SK-N-SH (cell line): ENCODE data around the gene TRIM38. TPM values are rescaled to one million over a fixed set of nuclear protein-coding genes. Genes with fewer than 3 reads are reported as not detected.

ENCODE experiments used
- CTCF ChIA-PET: fragments of 300-600, 350-600 bp; formaldehyde crosslinking; extraction: SDS; loops from one replicate; lab custom pipeline; 2021; lab: Yijun Ruan, JAX
- POLR2A ChIA-PET: fragments of 350-600 bp; sonication (Branson Sonifier 250); formaldehyde crosslinking; extraction: SDS; loops from one replicate; lab custom pipeline; 2020; ENCODE audit warnings: antibody characterized with exemption, inconsistent platforms; lab: Yijun Ruan, JAX
- DNase-seq: peaks from one replicate; pipeline ENCODE4 v3.0.0; 2012
- H2AFZ ChIP-seq: fragments of 200-600 bp; sonication (generic); 2 replicates; pipeline ENCODE4 v1.8.1; 2016; ENCODE audit warnings: antibody characterized with exemption, mild to moderate bottlenecking, low read depth
- H3F3A ChIP-seq: fragments of 200-600 bp; sonication (generic); replicated peaks from 2 replicates; pipeline ENCODE3; 2016; ENCODE audit warnings: antibody characterized with exemption, mild to moderate bottlenecking; ENCODE audit not compliant: insufficient read depth
- H3K27ac ChIP-seq, 2 experiments: fragments of 200-500 bp in 1 of 2; fragments of 200-600 bp in 1 of 2; sonication (Bioruptor generic) in 1 of 2; sonication (generic), shearing (Covaris generic) in 1 of 2; 2 replicates each; pipeline versions ENCODE4 v1.5.1 to v1.6.1; 2014 to 2016; ENCODE audit warnings: low read depth in 2 of 2, inconsistent platforms in 1 of 2, low read length in 1 of 2, mild to moderate bottlenecking in 1 of 2, mixed read lengths in 1 of 2
- H3K27me3 ChIP-seq: fragments of 200-600 bp; sonication (generic), shearing (Covaris generic); 2 replicates; pipeline ENCODE4 v1.6.1; 2016; ENCODE audit warnings: mixed run types; ENCODE audit not compliant: insufficient read depth
- H3K36me3 ChIP-seq, 2 experiments: fragments of 200-500 bp in 1 of 2; fragments of 200-600 bp in 1 of 2; sonication (Bioruptor generic) in 1 of 2; sonication (generic) in 1 of 2; replicated peaks in 1 of 2; 2 replicates each; pipeline versions ENCODE3 to v1.5.1; 2014 to 2016; ENCODE audit warnings: low read length in 1 of 2, mild to moderate bottlenecking in 1 of 2; ENCODE audit not compliant: insufficient read depth in 2 of 2, control insufficient read depth in 1 of 2
- H3K4me1 ChIP-seq, 2 experiments: fragments of 200-500 bp in 1 of 2; fragments of 200-600 bp in 1 of 2; sonication (Bioruptor generic) in 1 of 2; sonication (generic), shearing (Covaris generic) in 1 of 2; 2 replicates each; pipeline versions ENCODE4 v1.5.1 to v1.6.1; 2014 to 2016; ENCODE audit warnings: low read depth in 1 of 2, low read length in 1 of 2, mixed run types in 1 of 2; ENCODE audit not compliant: insufficient read depth in 2 of 2, control insufficient read depth in 1 of 2
- H3K4me2 ChIP-seq: fragments of 200-600 bp; sonication (generic), shearing (Covaris generic); 2 replicates; pipeline ENCODE4 v1.6.1; 2017; ENCODE audit warnings: mixed run types
- H3K4me3 ChIP-seq, 2 experiments: fragments of 200-500 bp in 1 of 2; fragments of 200-600 bp in 1 of 2; sonication (Bioruptor generic) in 1 of 2; sonication (generic), shearing (Covaris generic) in 1 of 2; 2 replicates each; pipeline versions ENCODE4 v1.5.1 to v1.8.1; 2014 to 2016; ENCODE audit warnings: low read depth in 2 of 2, inconsistent platforms in 1 of 2, low read length in 1 of 2, mild to moderate bottlenecking in 1 of 2, mixed read lengths in 1 of 2, moderate library complexity in 1 of 2
- H3K79me2 ChIP-seq: fragments of 200-600 bp; sonication (generic); 2 replicates; pipeline ENCODE4 v1.8.1; 2017; ENCODE audit warnings: mild to moderate bottlenecking; ENCODE audit not compliant: insufficient read depth
- H3K9ac ChIP-seq: fragments of 200-600 bp; sonication (generic); 2 replicates; pipeline ENCODE4 v1.6.1; 2017; ENCODE audit warnings: mixed run types
- H3K9me2 ChIP-seq: fragments of 200-600 bp; sonication (generic); 2 replicates; pipeline ENCODE4 v1.6.1; 2017; ENCODE audit warnings: mixed run types
- H3K9me3 ChIP-seq: fragments of 200-600 bp; sonication (generic); 2 replicates; pipeline ENCODE4 v1.6.1; 2017; ENCODE audit warnings: mixed run types, mild to moderate bottlenecking, moderate library complexity
- H4K20me1 ChIP-seq: fragments of 200-600 bp; sonication (generic); 2 replicates; pipeline ENCODE4 v1.6.1; 2017; ENCODE audit warnings: mild to moderate bottlenecking, mixed run types; ENCODE audit not compliant: insufficient read depth
- CHD2 ChIP-seq: fragments of 150-350 bp; IDR thresholded peaks from 2 replicates; pipeline ENCODE4 v1.6.1; 2018; ENCODE audit warnings: low read length; ENCODE audit not compliant: partially characterized antibody
- CTCF ChIP-seq: fragments of 200-600 bp; sonication (generic); IDR thresholded peaks from 2 replicates; pipeline ENCODE4 v1.6.1; 2017; ENCODE audit warnings: antibody characterized with exemption, mild to moderate bottlenecking, moderate library complexity
- ELF1 ChIP-seq: IDR thresholded peaks from 2 replicates; pipeline ENCODE4 v1.4.0; 2012
- EP300 ChIP-seq, 2 experiments: IDR thresholded peaks; 2 replicates each; pipeline versions ENCODE4 v1.4.0 to v1.6.1; 2012; ENCODE audit warnings: borderline replicate concordance in 1 of 2, low read depth in 1 of 2, low read length in 1 of 2
- FOXM1 ChIP-seq: IDR thresholded peaks from 2 replicates; pipeline ENCODE4 v1.4.0; 2012; ENCODE audit warnings: low read depth, mild to moderate bottlenecking
- GABPA ChIP-seq: IDR thresholded peaks from 2 replicates; pipeline ENCODE4 v1.4.0; 2012; ENCODE audit warnings: low read depth, mild to moderate bottlenecking
- GATA2 ChIP-seq: sonication (generic); formaldehyde crosslinking; IDR thresholded peaks from 2 replicates; pipeline ENCODE4 v1.5.0; 2020; ENCODE audit warnings: mild to moderate bottlenecking, missing genetic modification reagents
- JUND ChIP-seq: IDR thresholded peaks from 2 replicates; pipeline ENCODE4 v1.4.0; 2012
- NRF1 ChIP-seq: IDR thresholded peaks from 2 replicates; pipeline ENCODE4 v1.6.1; 2012; ENCODE audit warnings: low read depth, mild to moderate bottlenecking, low read length
- POLR2AphosphoS5 ChIP-seq: IDR thresholded peaks from 2 replicates; pipeline ENCODE4 v1.6.1; 2012; ENCODE audit warnings: low read depth, low read length
- RAD21 ChIP-seq: IDR thresholded peaks from 2 replicates; pipeline ENCODE4 v1.6.1; 2012; ENCODE audit warnings: mild to moderate bottlenecking, low read length
- RCOR1 ChIP-seq: fragments of 150-350 bp; IDR thresholded peaks from 2 replicates; pipeline ENCODE4 v1.6.1; 2017; ENCODE audit warnings: antibody characterized with exemption, low read length
- SIN3A ChIP-seq: IDR thresholded peaks from 2 replicates; pipeline ENCODE4 v1.6.1; 2012; ENCODE audit warnings: low read depth, mild to moderate bottlenecking, low read length, moderate library complexity, borderline replicate concordance
- SMC3 ChIP-seq: IDR thresholded peaks from 2 replicates; pipeline ENCODE4 v1.6.1; 2012; ENCODE audit warnings: low read depth, low read length, improper control_type of control experiment
- TAF1 ChIP-seq: IDR thresholded peaks from 2 replicates; pipeline ENCODE4 v1.6.1; 2012; ENCODE audit warnings: low read depth, mild to moderate bottlenecking, low read length, moderate library complexity, borderline replicate concordance
- TCF12 ChIP-seq: IDR thresholded peaks from 2 replicates; pipeline ENCODE4 v1.4.0; 2012
- TEAD4 ChIP-seq: IDR thresholded peaks from 2 replicates; pipeline ENCODE4 v1.4.0; 2012; ENCODE audit warnings: mild to moderate bottlenecking, borderline replicate concordance; ENCODE audit not compliant: insufficient read depth
- USF1 ChIP-seq: IDR thresholded peaks from 2 replicates; pipeline ENCODE4 v1.4.0; 2012; ENCODE audit warnings: low read depth, borderline replicate concordance
- WGBS: methylation state at CpG from one replicate; pipeline ENCODE4 v1.1.6; 2017; ENCODE audit warnings: low lambda C conversion rate; 5-methylcytosine and 5-hydroxymethylcytosine counted together
- polyA plus RNA-seq, 3 experiments: library from polyadenylated mRNA; depleted of rRNA; stranded (reverse); fragments of >200 nt; gene quantifications; 2 replicates each; pipeline ENCODE4 v1.2.3, GENCODE V29; 2012
- TF ChIP-seq, protein P1 (sequence below): fragments of 150-350 bp; IDR thresholded peaks from 2 replicates; pipeline ENCODE4 v1.6.1; 2016; ENCODE audit warnings: mild to moderate bottlenecking, low read depth, low read length
- TF ChIP-seq, protein P2 (sequence below): IDR thresholded peaks from 2 replicates; pipeline ENCODE4 v1.4.0; 2012; ENCODE audit warnings: low read depth, borderline replicate concordance
- TF ChIP-seq, protein P3 (sequence below): IDR thresholded peaks from 2 replicates; pipeline ENCODE4 v1.4.0; 2012; ENCODE audit warnings: low read depth

The TRIM38 gene
- polyA plus RNA-seq, 1 of the 3 experiments (the other 2 are of a cell fraction), result 0.62 TPM

DNA sequence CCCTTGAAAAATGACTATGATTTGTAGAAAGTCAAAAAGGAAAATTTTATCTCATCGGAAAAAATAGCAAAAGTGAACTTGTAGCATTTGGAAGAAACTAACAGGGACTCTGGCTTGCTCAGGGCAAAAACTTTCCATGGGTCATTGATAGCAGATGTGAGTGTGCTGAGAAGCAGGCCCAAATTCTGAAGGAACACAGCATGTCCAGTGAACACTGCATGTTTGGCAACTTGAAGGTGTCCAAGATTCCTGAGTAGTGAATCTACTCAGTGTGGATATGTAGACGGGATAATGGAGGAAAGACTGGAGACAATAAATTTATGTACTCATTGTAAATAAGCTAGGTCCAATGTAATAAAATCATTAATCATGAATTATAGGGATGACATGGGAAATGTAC, 40.3 kb upstream of the TRIM38 start:
- no peaks in the 10 kb centered on the region for H3K9me3 ChIP-seq
- CTCF ChIA-PET, result no interaction called here

DNA sequence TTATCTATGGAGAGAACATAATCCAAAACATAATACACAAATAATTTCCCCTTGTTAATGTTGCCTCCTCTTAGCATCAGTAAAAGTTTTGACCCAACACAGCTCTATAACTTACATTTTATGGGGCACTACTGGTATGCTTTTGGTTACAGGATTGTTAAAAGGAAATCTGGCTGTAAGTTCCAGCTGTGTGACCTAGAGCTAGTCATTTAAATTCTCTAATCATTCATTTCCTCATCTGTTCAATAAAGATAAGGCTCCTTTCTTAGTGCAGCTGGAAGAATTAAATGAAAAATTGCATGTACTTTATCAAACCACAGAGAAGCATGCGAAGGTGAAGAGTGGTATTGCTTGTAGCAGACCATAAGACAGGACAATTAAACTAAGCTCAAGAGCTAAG, 36.7 kb upstream of the TRIM38 start:
- Histone ChIP-seq H3K9me2 (no peaks in the 10 kb centered on the region), H3K9me3 (no peaks in the 10 kb centered on the region), H3K4me1 (peaks cover 0 to 13% of the 10 kb centered on the region in 2 experiments; a peak in 2 of 4 replicates), H3K27ac (peak overlapping the region in 1 of 2 experiments; percentile 79; a peak in 2 of 4 replicates), H3K27me3 (no peaks in the 10 kb centered on the region; the same call in 1 of the 2 replicates), H3K36me3 (no peaks in the 10 kb centered on the region), H3K4me2 (no peak overlapping the region), H2AFZ (no peak overlapping the region), H3F3A (no peaks in the 10 kb centered on the region), H3K9ac (no peak overlapping the region), H4K20me1 (no peaks in the 10 kb centered on the region), H3K79me2 (no peaks in the 10 kb centered on the region), H3K4me3 (no peak overlapping the region)
- WGBS, result 38% methylated on average over 1 of the region's 1 CpG
- ChIA-PET POLR2A (interaction anchor here (1.2 kb wide), 1 partner anchor 95 kb away, joined by 7 read pairs; a partner anchor contains a TSS), CTCF (interaction anchor here (0.5 to 1.3 kb wide), 4 partner anchors 9 to 66 kb away, joined by 3 to 4 read pairs (median 3); no protein-coding TSS in a partner anchor)
- peak; percentile 32 for DNase-seq
- 0 out of 2 replicates have a peak, but pooled peaks have one; percentile 12 for TF ChIP-seq GATA2 (CRISPR knock-in tag)
- TF ChIP-seq, protein P1, sequence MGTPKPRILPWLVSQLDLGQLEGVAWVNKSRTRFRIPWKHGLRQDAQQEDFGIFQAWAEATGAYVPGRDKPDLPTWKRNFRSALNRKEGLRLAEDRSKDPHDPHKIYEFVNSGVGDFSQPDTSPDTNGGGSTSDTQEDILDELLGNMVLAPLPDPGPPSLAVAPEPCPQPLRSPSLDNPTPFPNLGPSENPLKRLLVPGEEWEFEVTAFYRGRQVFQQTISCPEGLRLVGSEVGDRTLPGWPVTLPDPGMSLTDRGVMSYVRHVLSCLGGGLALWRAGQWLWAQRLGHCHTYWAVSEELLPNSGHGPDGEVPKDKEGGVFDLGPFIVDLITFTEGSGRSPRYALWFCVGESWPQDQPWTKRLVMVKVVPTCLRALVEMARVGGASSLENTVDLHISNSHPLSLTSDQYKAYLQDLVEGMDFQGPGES, result no peak
- TF ChIP-seq JUND, result no peak
- TF ChIP-seq TAF1, result no peak
- no peak for TF ChIP-seq ELF1
- TF ChIP-seq POLR2AphosphoS5, result no peak
- TF ChIP-seq RCOR1, result peak; percentile 89
- TF ChIP-seq CHD2, result peak; percentile 44
- TF ChIP-seq EP300 (IDR thresholded peaks at IDR 0.05; ENCODE audit: borderline replicate concordance in 1 of 2, low read depth in 1 of 2, low read length in 1 of 2), result peak in 1 of 2 experiments; percentile 92; a peak in 2 of 4 replicates
- TF ChIP-seq, protein P2, sequence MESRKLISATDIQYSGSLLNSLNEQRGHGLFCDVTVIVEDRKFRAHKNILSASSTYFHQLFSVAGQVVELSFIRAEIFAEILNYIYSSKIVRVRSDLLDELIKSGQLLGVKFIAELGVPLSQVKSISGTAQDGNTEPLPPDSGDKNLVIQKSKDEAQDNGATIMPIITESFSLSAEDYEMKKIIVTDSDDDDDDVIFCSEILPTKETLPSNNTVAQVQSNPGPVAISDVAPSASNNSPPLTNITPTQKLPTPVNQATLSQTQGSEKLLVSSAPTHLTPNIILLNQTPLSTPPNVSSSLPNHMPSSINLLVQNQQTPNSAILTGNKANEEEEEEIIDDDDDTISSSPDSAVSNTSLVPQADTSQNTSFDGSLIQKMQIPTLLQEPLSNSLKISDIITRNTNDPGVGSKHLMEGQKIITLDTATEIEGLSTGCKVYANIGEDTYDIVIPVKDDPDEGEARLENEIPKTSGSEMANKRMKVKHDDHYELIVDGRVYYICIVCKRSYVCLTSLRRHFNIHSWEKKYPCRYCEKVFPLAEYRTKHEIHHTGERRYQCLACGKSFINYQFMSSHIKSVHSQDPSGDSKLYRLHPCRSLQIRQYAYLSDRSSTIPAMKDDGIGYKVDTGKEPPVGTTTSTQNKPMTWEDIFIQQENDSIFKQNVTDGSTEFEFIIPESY, result no peak
- no peak for TF ChIP-seq SIN3A
- no peak for TF ChIP-seq CTCF
- TF ChIP-seq FOXM1, result no peak
- no peak for TF ChIP-seq TEAD4

More for the DNA sequence above, 40.3 kb upstream of the TRIM38 start:
- H2AFZ ChIP-seq, result no peak overlapping the region
- no peak overlapping the region for H3K4me2 ChIP-seq
- no peaks in the 10 kb centered on the region for H3K9me2 ChIP-seq
- H3K36me3 ChIP-seq, result no peaks in the 10 kb centered on the region
- no peak overlapping the region for H3K4me3 ChIP-seq
- H3K27ac ChIP-seq, result no peak overlapping the region
- peaks cover 0 to 7% of the 10 kb centered on the region in 2 experiments; a peak in 2 of 4 replicates for H3K4me1 ChIP-seq
- no peak for DNase-seq
- no peaks in the 10 kb centered on the region for H3K79me2 ChIP-seq
- TF ChIP-seq RAD21, result no peak
- no peak for TF ChIP-seq TCF12
- no peak for TF ChIP-seq SMC3
- no peak for TF ChIP-seq POLR2AphosphoS5
- TF ChIP-seq GATA2 (CRISPR knock-in tag), result no peak
- TF ChIP-seq GABPA, result no peak
- TF ChIP-seq FOXM1, result no peak
- TF ChIP-seq, protein P3, sequence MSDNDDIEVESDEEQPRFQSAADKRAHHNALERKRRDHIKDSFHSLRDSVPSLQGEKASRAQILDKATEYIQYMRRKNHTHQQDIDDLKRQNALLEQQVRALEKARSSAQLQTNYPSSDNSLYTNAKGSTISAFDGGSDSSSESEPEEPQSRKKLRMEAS, result no peak
- no peak for TF ChIP-seq USF1
- no peak for TF ChIP-seq NRF1
- POLR2A ChIA-PET, result no interaction called here
- H3K27me3 ChIP-seq, result no peaks in the 10 kb centered on the region; the same call in 1 of the 2 replicates
- WGBS, result 39% methylated on average over 2 of the region's 2 CpGs
- H4K20me1 ChIP-seq, result no peaks in the 10 kb centered on the region
- H3K9ac ChIP-seq, result no peak overlapping the region
- H3F3A ChIP-seq, result no peaks in the 10 kb centered on the region
